Mesenchymal stem cell (in vitro differentiated cells and primary cell): Measurements from ENCODE around the gene ZNF839.

ENCODE experiments used
- DNase-seq: peaks from one replicate; pipeline ENCODE4 v3.0.0-alpha.2; 2013
- H2AFZ ChIP-seq: one replicate; pipeline ENCODE4 v1.6.1; 2013; ENCODE audit warnings: low read depth, mild to moderate bottlenecking, control low read depth, inconsistent platforms, low read length, moderate library complexity
- H2AK5ac ChIP-seq: 2 replicates; pipeline ENCODE4 v1.6.1; 2013; ENCODE audit warnings: low read length, moderate library complexity, mild to moderate bottlenecking, inconsistent platforms; ENCODE audit not compliant: severe bottlenecking
- H2BK120ac ChIP-seq: one replicate; pipeline ENCODE4 v1.6.1; 2013; ENCODE audit warnings: low read depth, mild to moderate bottlenecking, inconsistent platforms, low read length, moderate library complexity
- H2BK12ac ChIP-seq, 2 experiments: one replicate each; pipeline ENCODE4 v1.6.1; 2013; ENCODE audit warnings: inconsistent platforms in 2 of 2, low read length in 2 of 2, mild to moderate bottlenecking in 2 of 2, moderate library complexity in 2 of 2, control low read depth in 1 of 2
- H2BK15ac ChIP-seq: one replicate; pipeline ENCODE4 v1.6.1; 2013; ENCODE audit warnings: mild to moderate bottlenecking, low read depth, inconsistent platforms; ENCODE audit not compliant: poor library complexity, severe bottlenecking
- H2BK5ac ChIP-seq: 2 replicates; pipeline ENCODE4 v1.6.1; 2013; ENCODE audit warnings: low read depth, mild to moderate bottlenecking, low read length, control low read depth, inconsistent platforms; ENCODE audit not compliant: poor library complexity, severe bottlenecking
- H3K14ac ChIP-seq, 2 experiments: one replicate each; pipeline ENCODE4 v1.6.1; 2013; ENCODE audit warnings: inconsistent platforms in 2 of 2, low read length in 2 of 2, control low read depth in 1 of 2, mild to moderate bottlenecking in 1 of 2, moderate library complexity in 1 of 2
- H3K18ac ChIP-seq, 2 experiments: one replicate each; pipeline ENCODE4 v1.6.1; 2013; ENCODE audit warnings: inconsistent platforms in 2 of 2, low read length in 2 of 2, control low read depth in 1 of 2, low read depth in 1 of 2, mild to moderate bottlenecking in 1 of 2
- H3K23ac ChIP-seq, 2 experiments: one replicate each; pipeline ENCODE4 v1.6.1; 2013; ENCODE audit warnings: inconsistent platforms in 2 of 2, low read length in 2 of 2, mild to moderate bottlenecking in 2 of 2, moderate library complexity in 2 of 2, control low read depth in 1 of 2
- H3K27ac ChIP-seq: 2 replicates; pipeline ENCODE4 v1.5.1; 2013; ENCODE audit warnings: mild to moderate bottlenecking, moderate library complexity, low read length, control low read depth, inconsistent platforms; ENCODE audit not compliant: poor library complexity, severe bottlenecking
- H3K27me3 ChIP-seq, 2 experiments: 2 replicates each; pipeline versions ENCODE4 v1.6.1 to v1.7.0; 2013; ENCODE audit warnings: low read length in 2 of 2, mild to moderate bottlenecking in 2 of 2, moderate library complexity in 2 of 2, control low read depth in 1 of 2, inconsistent platforms in 1 of 2; ENCODE audit not compliant: control insufficient read depth in 1 of 2, insufficient read depth in 1 of 2
- H3K36me3 ChIP-seq, 2 experiments: 2 replicates each; pipeline versions ENCODE4 v1.6.1 to v1.7.0; 2013; ENCODE audit warnings: low read length in 2 of 2, control low read depth in 1 of 2, inconsistent platforms in 1 of 2, low read depth in 1 of 2, mild to moderate bottlenecking in 1 of 2; ENCODE audit not compliant: insufficient read depth in 2 of 2, control insufficient read depth in 1 of 2
- H3K4ac ChIP-seq, 2 experiments: one replicate each; pipeline ENCODE4 v1.6.1; 2013; ENCODE audit warnings: inconsistent platforms in 2 of 2, low read length in 2 of 2, mild to moderate bottlenecking in 2 of 2, moderate library complexity in 2 of 2, control low read depth in 1 of 2, low read depth in 1 of 2
- H3K4me1 ChIP-seq: 2 replicates; pipeline ENCODE4 v1.6.1; 2013; ENCODE audit warnings: low read depth, low read length, control low read depth; ENCODE audit not compliant: control insufficient read depth, insufficient read depth
- H3K4me2 ChIP-seq: 2 replicates; pipeline ENCODE4 v1.6.1; 2013; ENCODE audit warnings: low read length, mild to moderate bottlenecking, inconsistent platforms; ENCODE audit not compliant: poor library complexity, severe bottlenecking
- H3K4me3 ChIP-seq, 2 experiments: 2 replicates each; pipeline versions ENCODE4 v1.5.1 to v1.7.0; 2013; ENCODE audit warnings: low read length in 2 of 2, mild to moderate bottlenecking in 2 of 2, control low read depth in 1 of 2, low read depth in 1 of 2; ENCODE audit not compliant: insufficient read depth in 1 of 2
- H3K79me1 ChIP-seq: replicated peaks from 2 replicates; pipeline ENCODE4 v1.6.1; 2013; ENCODE audit warnings: mild to moderate bottlenecking, control low read depth, low read length, inconsistent platforms; ENCODE audit not compliant: poor library complexity, severe bottlenecking
- H3K9ac ChIP-seq: 2 replicates; pipeline ENCODE4 v1.7.0; 2013; ENCODE audit warnings: mild to moderate bottlenecking, low read length, moderate library complexity
- H3K9me3 ChIP-seq: 2 replicates; pipeline ENCODE4 v1.7.0; 2013; ENCODE audit warnings: mild to moderate bottlenecking, low read length; ENCODE audit not compliant: control insufficient read depth
- H4K8ac ChIP-seq: one replicate; pipeline ENCODE4 v1.6.1; 2013; ENCODE audit warnings: inconsistent platforms, mild to moderate bottlenecking, low read length, moderate library complexity
- H4K91ac ChIP-seq: one replicate; pipeline ENCODE4 v1.6.1; 2013; ENCODE audit warnings: mild to moderate bottlenecking, low read length, inconsistent platforms
- WGBS: methylation state at CpG from one replicate; pipeline ENCODE4 v1.1.7; 2013; ENCODE audit warnings: mixed read lengths; 5-methylcytosine and 5-hydroxymethylcytosine counted together

Gene ZNF839

GRCh38 chr14:102374264-102374663, 54.7 kb downstream of the ZNF839 start:
- peaks cover 6 to 31% of the 10 kb centered on the region in 2 experiments for H3K36me3 ChIP-seq
- DNase-seq = no peak
- H2BK15ac ChIP-seq = no peak overlapping the region
- peaks cover 22% of the 10 kb centered on the region for H3K79me1 ChIP-seq
- H3K18ac ChIP-seq = no peak overlapping the region
- no peak overlapping the region for H2AFZ ChIP-seq
- H4K91ac ChIP-seq = no peak overlapping the region
- H3K4ac ChIP-seq = no peak overlapping the region
- no peak overlapping the region for H3K27ac ChIP-seq
- no peak overlapping the region for H2BK5ac ChIP-seq
- H4K8ac ChIP-seq = no peak overlapping the region
- 74% methylated on average over 2 of the region's 2 CpGs for WGBS
- no peaks in the 10 kb centered on the region for H3K9me3 ChIP-seq
- H2BK12ac ChIP-seq = no peak overlapping the region
- H2BK120ac ChIP-seq = no peak overlapping the region
- no peak overlapping the region for H3K4me3 ChIP-seq
- H3K9ac ChIP-seq = no peak overlapping the region
- H3K4me1 ChIP-seq = peaks cover 3% of the 10 kb centered on the region
- no peaks in the 10 kb centered on the region for H3K27me3 ChIP-seq
- H3K14ac ChIP-seq = no peak overlapping the region
- H3K4me2 ChIP-seq = no peak overlapping the region
- H3K23ac ChIP-seq = no peak overlapping the region
- H2AK5ac ChIP-seq = no peak overlapping the region

- Histone ChIP-seq H3K4me2 (no peak overlapping the region), H2BK5ac (no peak overlapping the region), H2BK120ac (no peak overlapping the region), H3K18ac (no peak overlapping the region), H2AFZ (no peak overlapping the region), H3K27me3 (no peaks in the 10 kb centered on the region), H2BK15ac (no peak overlapping the region), H3K4me1 (peaks cover 3% of the 10 kb centered on the region), H3K9me3 (no peaks in the 10 kb centered on the region), H3K9ac (no peak overlapping the region), H3K36me3 (peaks cover 6 to 34% of the 10 kb centered on the region in 2 experiments), H3K4me3 (no peak overlapping the region), H3K79me1 (peaks cover 21% of the 10 kb centered on the region), H3K23ac (no peak overlapping the region), H2AK5ac (no peak overlapping the region), H2BK12ac (no peak overlapping the region), H4K8ac (no peak overlapping the region), H3K14ac (no peak overlapping the region), H3K4ac (no peak overlapping the region), H4K91ac (no peak overlapping the region), H3K27ac (no peak overlapping the region)
- whole genome bisulfite sequencing = 99% methylated on average over 4 of the region's 5 CpGs
- DNase-seq = no peak
These were observed 55.6 kb downstream of the ZNF839 start for GRCh38 chr14:102375119-102375518.

- no peaks in the 10 kb centered on the region for H3K27me3 ChIP-seq
These were observed 58.1 kb downstream of the ZNF839 start for GRCh38 chr14:102377696-102378095.

GRCh38 chr14:102378830-102379229, 59.3 kb downstream of the ZNF839 start:
- Histone ChIP-seq H2AK5ac (no peak overlapping the region), H4K91ac (no peak overlapping the region), H2BK5ac (no peak overlapping the region), H3K36me3 (peaks cover 10 to 44% of the 10 kb centered on the region in 2 experiments), H4K8ac (no peak overlapping the region), H3K9me3 (no peaks in the 10 kb centered on the region), H3K4me1 (no peaks in the 10 kb centered on the region), H3K27ac (no peak overlapping the region), H3K14ac (no peak overlapping the region), H3K9ac (no peak overlapping the region), H3K4me2 (no peak overlapping the region), H3K23ac (no peak overlapping the region), H2AFZ (no peak overlapping the region), H3K79me1 (peaks cover 12% of the 10 kb centered on the region), H3K4ac (no peak overlapping the region), H3K18ac (no peak overlapping the region), H3K27me3 (no peaks in the 10 kb centered on the region), H3K4me3 (no peak overlapping the region), H2BK12ac (no peak overlapping the region), H2BK120ac (no peak overlapping the region), H2BK15ac (no peak overlapping the region)
- no peak for DNase-seq
- WGBS = over 99% methylated on average over 6 of the region's 9 CpGs

More at GRCh38 chr14:102377696-102378095, 58.1 kb downstream of the ZNF839 start:
- H2BK15ac ChIP-seq = no peak overlapping the region
- no peak overlapping the region for H4K8ac ChIP-seq
- H3K4me2 ChIP-seq = no peak overlapping the region
- no peak overlapping the region for H2BK120ac ChIP-seq
- H3K27ac ChIP-seq = no peak overlapping the region
- no peak overlapping the region for H3K23ac ChIP-seq
- no peaks in the 10 kb centered on the region for H3K4me1 ChIP-seq
- H3K79me1 ChIP-seq = peaks cover 12% of the 10 kb centered on the region
- no peak for DNase-seq
- H3K4ac ChIP-seq = no peak overlapping the region
- H3K18ac ChIP-seq = no peak overlapping the region
- no peak overlapping the region for H2BK5ac ChIP-seq
- no peak overlapping the region for H3K14ac ChIP-seq
- no peak overlapping the region for H2AFZ ChIP-seq
- no peak overlapping the region for H2AK5ac ChIP-seq
- H4K91ac ChIP-seq = no peak overlapping the region
- no peaks in the 10 kb centered on the region for H3K9me3 ChIP-seq
- no peak overlapping the region for H3K9ac ChIP-seq
- H2BK12ac ChIP-seq = no peak overlapping the region
- H3K4me3 ChIP-seq = no peak overlapping the region
- peaks cover 10 to 42% of the 10 kb centered on the region in 2 experiments for H3K36me3 ChIP-seq
